Measurements from ENCODE around the gene CNKSR3.
"Not testable (repeated sequence)": the region's sequence is repeated elsewhere in the genome, so short reads cannot be mapped to it uniquely, and the experiment has no call there.

CNKSR3 gene

GRCh38 chr6:154510144-154510905, at the start of gene CNKSR3:
CNKSR3 (minus strand) TSS chr6:154510685; CDS start chr6:154510114, 571 bp downstream.
- no peak for DNase-seq (ENCODE audit: extremely low read depth in 1 of 2, low read depth in 1 of 2)

GRCh38 chr6:154558984-154559383, 48.5 kb upstream of the CNKSR3 start:
- DNase-seq (ENCODE audit: extremely low read depth in 1 of 2, low read depth in 1 of 2), result no peak

- no peak for DNase-seq (ENCODE audit: extremely low read depth in 1 of 2, low read depth in 1 of 2)
These were observed 48.0 kb upstream of the CNKSR3 start for GRCh38 chr6:154558513-154558912.

- DNase-seq (ENCODE audit: extremely low read depth in 1 of 2, low read depth in 1 of 2), result no peak
These were observed 44.7 kb upstream of the CNKSR3 start for GRCh38 chr6:154555073-154555677.

GRCh38 chr6:154554491-154554890, 44.0 kb upstream of the CNKSR3 start:
- no peak for DNase-seq (ENCODE audit: extremely low read depth in 1 of 2, low read depth in 1 of 2)

- no peak for DNase-seq (ENCODE audit: extremely low read depth in 1 of 2, low read depth in 1 of 2)
These were observed 40.3 kb upstream of the CNKSR3 start for GRCh38 chr6:154550779-154551178.

- DNase-seq (ENCODE audit: extremely low read depth in 1 of 2, low read depth in 1 of 2), result no peak
These were observed 38.7 kb upstream of the CNKSR3 start for GRCh38 chr6:154549179-154549578.

GRCh38 chr6:154548130-154548830, 37.8 kb upstream of the CNKSR3 start:
- DNase-seq (ENCODE audit: extremely low read depth in 1 of 2, low read depth in 1 of 2), result no peak

- DNase-seq (ENCODE audit: extremely low read depth in 1 of 2, low read depth in 1 of 2), result no peak
These were observed 33.1 kb upstream of the CNKSR3 start for GRCh38 chr6:154543628-154544027.

- DNase-seq (ENCODE audit: extremely low read depth in 1 of 2, low read depth in 1 of 2), result no peak
These were observed 32.3 kb upstream of the CNKSR3 start for GRCh38 chr6:154542747-154543146.

- DNase-seq (ENCODE audit: extremely low read depth in 1 of 2, low read depth in 1 of 2), result not testable (repeated sequence)
These were observed 31.4 kb upstream of the CNKSR3 start for GRCh38 chr6:154541837-154542236.

GRCh38 chr6:154539593-154540269, 29.2 kb upstream of the CNKSR3 start:
- no peak for DNase-seq (ENCODE audit: extremely low read depth in 1 of 2, low read depth in 1 of 2)

- no peak for DNase-seq (ENCODE audit: extremely low read depth in 1 of 2, low read depth in 1 of 2)
These were observed 28.2 kb upstream of the CNKSR3 start for GRCh38 chr6:154538640-154539191.

- no peak for DNase-seq (ENCODE audit: extremely low read depth in 1 of 2, low read depth in 1 of 2)
These were observed 27.2 kb upstream of the CNKSR3 start for GRCh38 chr6:154537511-154538325.

- DNase-seq (ENCODE audit: extremely low read depth in 1 of 2, low read depth in 1 of 2), result no peak
These were observed 26.5 kb upstream of the CNKSR3 start for GRCh38 chr6:154536999-154537398.

- no peak for DNase-seq (ENCODE audit: extremely low read depth in 1 of 2, low read depth in 1 of 2)
These were observed 25.8 kb upstream of the CNKSR3 start for GRCh38 chr6:154536255-154536654.

- DNase-seq (ENCODE audit: extremely low read depth in 1 of 2, low read depth in 1 of 2), result no peak
These were observed 25.4 kb upstream of the CNKSR3 start for GRCh38 chr6:154535851-154536250.

- DNase-seq (ENCODE audit: extremely low read depth in 1 of 2, low read depth in 1 of 2), result no peak
These were observed 24.7 kb upstream of the CNKSR3 start for GRCh38 chr6:154535147-154535546.

GRCh38 chr6:154534531-154534930, 24.0 kb upstream of the CNKSR3 start:
- DNase-seq (ENCODE audit: extremely low read depth in 1 of 2, low read depth in 1 of 2), result no peak

GRCh38 chr6:154532426-154532825, 21.9 kb upstream of the CNKSR3 start:
- DNase-seq (ENCODE audit: extremely low read depth in 1 of 2, low read depth in 1 of 2), result no peak
